MM.1S (cell line): Measurements from ENCODE around the gene DRG2.
A peak's percentile ranks its signal among the peaks of the same experiment; 100 is the strongest.

Experiments
- DNase-seq: peaks from one replicate; pipeline ENCODE4 v3.0.0-alpha.2; 2015
- H2AFZ ChIP-seq: fragments of 300-600 bp; sonication (generic); 2 replicates; pipeline ENCODE4 v1.6.0; 2016; ENCODE audit warnings: antibody characterized with exemption, low read length
- H3F3A ChIP-seq: fragments of 300-600 bp; sonication (generic); 2 replicates; pipeline ENCODE4 v1.6.1; 2016; ENCODE audit warnings: mild to moderate bottlenecking, antibody characterized with exemption, low read length, moderate library complexity, mixed read lengths; ENCODE audit not compliant: insufficient read depth
- H3K27ac ChIP-seq: fragments of 300-600 bp; sonication (generic); 2 replicates; pipeline ENCODE4 v1.5.1; 2016; ENCODE audit warnings: mild to moderate bottlenecking, low read length
- H3K27me3 ChIP-seq: fragments of 300-600 bp; sonication (generic); replicated peaks from 2 replicates; pipeline ENCODE4 v1.6.0; 2016; ENCODE audit warnings: low read length; ENCODE audit not compliant: insufficient read depth
- H3K36me3 ChIP-seq: fragments of 300-600 bp; sonication (generic); replicated peaks from 2 replicates; pipeline ENCODE4 v1.6.1; 2016; ENCODE audit warnings: mild to moderate bottlenecking, low read length, mixed read lengths; ENCODE audit not compliant: insufficient read depth
- H3K4me1 ChIP-seq: fragments of 300-600 bp; sonication (generic); 2 replicates; pipeline ENCODE4 v1.6.1; 2016; ENCODE audit warnings: low read length, mixed read lengths
- H3K4me2 ChIP-seq: fragments of 300-600 bp; sonication (generic); 2 replicates; pipeline ENCODE4 v1.6.0; 2016; ENCODE audit warnings: low read depth, low read length
- H3K4me3 ChIP-seq: fragments of 300-600 bp; sonication (generic); 2 replicates; pipeline ENCODE4 v1.5.1; 2016; ENCODE audit warnings: low read length, mixed read lengths
- H3K79me2 ChIP-seq: fragments of 300-600 bp; sonication (generic); 2 replicates; pipeline ENCODE4 v1.6.1; 2016; ENCODE audit warnings: mixed run types, low read length, mixed read lengths
- H3K9ac ChIP-seq: fragments of 300-600 bp; sonication (generic); 2 replicates; pipeline ENCODE4 v1.6.1; 2016; ENCODE audit warnings: low read length, mixed read lengths
- H3K9me2 ChIP-seq: fragments of 300-600 bp; sonication (generic); replicated peaks from 2 replicates; pipeline ENCODE4 v1.6.1; 2016; ENCODE audit warnings: mild to moderate bottlenecking, low read length, mixed read lengths; ENCODE audit not compliant: insufficient read depth
- H3K9me3 ChIP-seq: fragments of 300-600 bp; sonication (generic); replicated peaks from 2 replicates; pipeline ENCODE4 v1.6.1; 2016; ENCODE audit warnings: mild to moderate bottlenecking, low read length, mixed read lengths; ENCODE audit not compliant: insufficient read depth
- H4K20me1 ChIP-seq: fragments of 300-600 bp; sonication (generic); 2 replicates; pipeline ENCODE4 v1.6.1; 2016; ENCODE audit warnings: mild to moderate bottlenecking, low read length, moderate library complexity, mixed read lengths; ENCODE audit not compliant: insufficient read depth
- EZH2 ChIP-seq: fragments of 300-600 bp; sonication (generic); optimal IDR thresholded peaks from 2 replicates; pipeline ENCODE3; 2017; ENCODE audit warnings: low read depth, mild to moderate bottlenecking, antibody characterized with exemption, low read length, mixed read lengths
- EZH2phosphoT487 ChIP-seq: fragments of 300-600 bp; sonication (generic); IDR thresholded peaks from 2 replicates; pipeline ENCODE4 v1.6.1; 2018; ENCODE audit warnings: antibody characterized with exemption, low read length
- TF ChIP-seq, protein P1 (sequence below): fragments of 300-600 bp; sonication (generic); IDR thresholded peaks from 2 replicates; pipeline ENCODE4 v1.5.1; 2016; ENCODE audit warnings: antibody characterized with exemption, low read length, mixed read lengths

Gene DRG2

DNA sequence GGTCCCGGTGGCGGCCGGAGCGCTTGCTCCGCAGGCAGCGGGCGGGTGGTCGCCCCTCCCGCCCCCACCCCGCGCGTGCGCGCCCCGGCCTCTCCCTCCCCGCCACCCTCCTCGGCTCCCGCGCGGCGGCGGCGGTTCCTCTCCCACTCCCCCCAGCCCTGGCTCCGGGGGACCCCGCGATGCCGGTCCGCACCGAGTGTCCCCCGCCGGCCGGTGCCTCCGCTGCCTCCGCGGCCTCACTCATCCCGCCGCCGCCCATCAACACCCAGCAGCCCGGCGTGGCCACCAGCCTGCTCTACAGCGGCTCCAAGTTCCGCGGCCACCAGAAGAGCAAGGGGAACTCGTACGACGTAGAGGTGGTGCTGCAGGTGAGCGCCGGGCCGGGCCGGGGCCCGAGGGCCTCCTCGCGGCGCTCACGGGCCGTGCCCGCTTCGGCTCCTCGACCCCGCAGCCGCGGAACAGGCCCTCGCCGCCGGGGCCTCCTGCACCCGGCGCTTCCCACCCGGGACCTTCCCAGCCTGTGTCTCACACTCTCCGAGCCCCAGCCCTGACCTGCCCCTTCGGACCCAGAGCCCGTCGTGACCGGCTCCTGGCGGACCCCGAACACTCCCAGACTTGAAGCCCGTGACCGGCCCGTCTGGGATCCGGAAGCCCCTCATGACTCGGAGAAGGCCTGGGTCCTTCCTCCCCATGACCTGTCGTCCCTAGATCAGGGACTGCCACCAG lies 48.0 kb upstream of the DRG2 start:
- Histone ChIP-seq H3K27ac (no peak overlapping the region), H3K79me2 (peaks cover 67% of the 10 kb centered on the region)

DNA sequence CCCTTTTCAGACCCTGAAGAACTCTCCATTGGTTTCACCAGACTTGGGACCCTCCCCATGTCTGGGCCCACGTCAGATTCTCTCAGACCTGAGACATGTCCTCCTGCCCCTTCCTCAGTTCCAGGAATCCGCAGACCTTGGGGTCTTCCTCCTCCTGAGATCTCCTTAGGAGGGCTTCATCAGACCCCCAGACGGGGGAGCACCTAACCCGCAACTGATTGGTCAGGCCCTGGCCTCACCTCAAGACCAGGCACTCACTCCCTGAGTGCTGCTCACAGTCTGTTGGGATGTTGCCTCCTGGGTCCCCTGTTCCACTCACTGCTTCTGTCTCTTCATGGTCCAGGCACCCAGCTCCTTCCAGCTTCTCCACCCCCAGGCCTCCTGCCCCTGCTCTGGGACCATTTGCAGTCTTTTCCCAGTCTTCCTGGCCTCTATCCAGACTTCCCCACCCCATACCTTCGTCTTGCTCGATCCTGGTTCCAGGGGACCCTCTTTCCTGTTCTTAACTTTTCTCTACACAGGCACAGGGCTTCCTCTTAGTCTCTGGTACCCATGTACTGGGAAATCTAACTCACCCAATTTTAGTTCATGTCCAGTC lies 47.4 kb upstream of the DRG2 start:
- Histone ChIP-seq H4K20me1 (no peaks in the 10 kb centered on the region), H3F3A (no peaks in the 10 kb centered on the region), H3K79me2 (peaks cover 60% of the 10 kb centered on the region), H3K4me3 (peak overlapping the region; percentile 97), H3K27ac (no peak overlapping the region), H3K4me2 (peak overlapping the region; percentile 89), H3K27me3 (no peaks in the 10 kb centered on the region), H2AFZ (peak overlapping the region; percentile 69; the same call in 1 of the 2 replicates), H3K9ac (peak overlapping the region; percentile 72), H3K36me3 (no peaks in the 10 kb centered on the region), H3K9me3 (no peaks in the 10 kb centered on the region), H3K9me2 (no peaks in the 10 kb centered on the region), H3K4me1 (peaks cover 16% of the 10 kb centered on the region)
- DNase-seq, result no peak
- TF ChIP-seq EZH2 (no peak), EZH2phosphoT487 (no peak)
- TF ChIP-seq, protein P1, sequence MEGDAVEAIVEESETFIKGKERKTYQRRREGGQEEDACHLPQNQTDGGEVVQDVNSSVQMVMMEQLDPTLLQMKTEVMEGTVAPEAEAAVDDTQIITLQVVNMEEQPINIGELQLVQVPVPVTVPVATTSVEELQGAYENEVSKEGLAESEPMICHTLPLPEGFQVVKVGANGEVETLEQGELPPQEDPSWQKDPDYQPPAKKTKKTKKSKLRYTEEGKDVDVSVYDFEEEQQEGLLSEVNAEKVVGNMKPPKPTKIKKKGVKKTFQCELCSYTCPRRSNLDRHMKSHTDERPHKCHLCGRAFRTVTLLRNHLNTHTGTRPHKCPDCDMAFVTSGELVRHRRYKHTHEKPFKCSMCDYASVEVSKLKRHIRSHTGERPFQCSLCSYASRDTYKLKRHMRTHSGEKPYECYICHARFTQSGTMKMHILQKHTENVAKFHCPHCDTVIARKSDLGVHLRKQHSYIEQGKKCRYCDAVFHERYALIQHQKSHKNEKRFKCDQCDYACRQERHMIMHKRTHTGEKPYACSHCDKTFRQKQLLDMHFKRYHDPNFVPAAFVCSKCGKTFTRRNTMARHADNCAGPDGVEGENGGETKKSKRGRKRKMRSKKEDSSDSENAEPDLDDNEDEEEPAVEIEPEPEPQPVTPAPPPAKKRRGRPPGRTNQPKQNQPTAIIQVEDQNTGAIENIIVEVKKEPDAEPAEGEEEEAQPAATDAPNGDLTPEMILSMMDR, result no peak

More for the DNA sequence above, 48.0 kb upstream of the DRG2 start:
- Histone ChIP-seq H3K9me3 (no peaks in the 10 kb centered on the region), H3K4me2 (peak overlapping the region; percentile 89), H3K36me3 (no peaks in the 10 kb centered on the region), H3K9ac (peak overlapping the region; percentile 72), H3F3A (no peaks in the 10 kb centered on the region), H3K9me2 (no peaks in the 10 kb centered on the region), H3K4me3 (peak overlapping the region; percentile 97), H3K27me3 (no peaks in the 10 kb centered on the region), H3K4me1 (peaks cover 16% of the 10 kb centered on the region), H4K20me1 (no peaks in the 10 kb centered on the region), H2AFZ (peak overlapping the region; percentile 69; the same call in 1 of the 2 replicates)
- TF ChIP-seq EZH2phosphoT487 (no peak), EZH2 (no peak)
- TF ChIP-seq, protein P1, result no peak
- DNase-seq, result peak; percentile 48

DNA sequence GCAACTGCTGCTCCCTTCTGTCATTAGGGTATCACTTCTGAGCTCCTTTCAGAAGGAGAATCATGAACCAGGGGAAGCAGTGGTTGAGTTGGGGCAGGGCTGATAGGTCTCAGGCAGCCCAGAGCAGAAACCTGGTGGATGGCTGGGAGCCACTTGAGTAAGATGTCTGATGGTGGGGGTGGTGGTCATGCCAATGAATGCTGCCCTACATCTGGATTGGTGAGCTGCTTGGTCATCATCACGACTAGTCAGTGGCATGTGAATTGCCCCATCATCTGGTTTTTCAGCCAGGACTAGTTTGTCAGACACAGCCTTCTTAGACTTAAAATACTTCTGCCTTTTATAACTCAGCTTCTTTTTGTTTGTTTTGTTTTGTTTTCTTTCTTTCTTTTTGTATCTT lies 46.0 kb upstream of the DRG2 start:
- H3K79me2 ChIP-seq, result peaks cover 47% of the 10 kb centered on the region
- no peak overlapping the region for H3K9ac ChIP-seq
- H3K4me3 ChIP-seq, result no peak overlapping the region
- no peaks in the 10 kb centered on the region for H3K36me3 ChIP-seq
- no peaks in the 10 kb centered on the region for H3K9me2 ChIP-seq
- DNase-seq, result no peak
- H3K4me2 ChIP-seq, result no peak overlapping the region
- no peaks in the 10 kb centered on the region for H3F3A ChIP-seq
- H3K27me3 ChIP-seq, result no peaks in the 10 kb centered on the region
- no peaks in the 10 kb centered on the region for H4K20me1 ChIP-seq
- H3K4me1 ChIP-seq, result peaks cover 16% of the 10 kb centered on the region
- H3K9me3 ChIP-seq, result no peaks in the 10 kb centered on the region
- TF ChIP-seq, protein P1, result no peak
- TF ChIP-seq EZH2 (no peak), EZH2phosphoT487 (no peak)
- no peak overlapping the region for H3K27ac ChIP-seq
- no peak overlapping the region for H2AFZ ChIP-seq
